Panc1 (cell line): Measurements from ENCODE around the gene MYH7. TPM values are rescaled to one million over a fixed set of nuclear protein-coding genes. Genes with fewer than 3 reads are reported as not detected.

ENCODE experiments used
- ATAC-seq: fragments of 200-7000 bp; cut with Tn5 transposase; 2 replicates; pipeline ENCODE4 v1.9.1; 2020; ENCODE audit warnings: mild to moderate bottlenecking, moderate library complexity
- BruUV-seq: library from RNA; stranded (reverse); fragments of 400-500 nt; replicated peaks from 2 replicates; lab custom pipeline; 2021; lab: Mats Ljungman, UMichigan
- CTCF ChIA-PET: fragments of 300-600 bp; sonication (Branson Sonifier 250); formaldehyde crosslinking; loops from one replicate; lab custom pipeline; 2022; ENCODE audit warnings: antibody characterized with exemption; lab: Charles Lee
- POLR2A ChIA-PET: fragments of 300-600 bp; sonication (Branson Sonifier 250); formaldehyde crosslinking; loops from one replicate; lab custom pipeline; 2022; ENCODE audit warnings: antibody characterized with exemption; lab: Charles Lee
- DNase-seq: peaks from one replicate; pipeline ENCODE4 v3.0.0-alpha.2; 2010; ENCODE audit warnings: low read depth, low spot score
- H3K27ac ChIP-seq: 2 replicates; pipeline ENCODE4 v1.5.1; 2011; ENCODE audit warnings: mild to moderate bottlenecking, low read length, inconsistent platforms
- H3K27me3 ChIP-seq: fragments of 200-500 bp; sonication (Bioruptor generic); 2 replicates; pipeline ENCODE4 v1.6.0; 2014; ENCODE audit warnings: low read length, inconsistent platforms; ENCODE audit not compliant: control insufficient read depth, insufficient read depth
- H3K36me3 ChIP-seq: fragments of 200-500 bp; sonication (Bioruptor generic); 2 replicates; pipeline ENCODE4 v1.5.1; 2014; ENCODE audit warnings: inconsistent platforms, mild to moderate bottlenecking, low read length, moderate library complexity; ENCODE audit not compliant: control insufficient read depth, insufficient read depth
- H3K4me1 ChIP-seq: 2 replicates; pipeline ENCODE4 v1.5.1; 2011; ENCODE audit warnings: inconsistent platforms, mild to moderate bottlenecking, low read length, moderate library complexity; ENCODE audit not compliant: control insufficient read depth, insufficient read depth
- H3K4me3 ChIP-seq, 2 experiments: 2 replicates each; pipeline ENCODE4 v1.5.1; 2011 to 2012; ENCODE audit warnings: low read depth in 2 of 2, low read length in 2 of 2, mild to moderate bottlenecking in 2 of 2, inconsistent platforms in 1 of 2, moderate library complexity in 1 of 2
- H3K9me3 ChIP-seq: fragments of 200-500 bp; sonication (Bioruptor generic); 2 replicates; pipeline ENCODE4 v1.5.1; 2014; ENCODE audit warnings: low read depth, mild to moderate bottlenecking, inconsistent platforms, low read length, moderate library complexity; ENCODE audit not compliant: control insufficient read depth, insufficient read depth
- CTCF ChIP-seq: fragments of 450-650 bp; IDR thresholded peaks from 2 replicates; pipeline ENCODE4 v1.5.1; 2017; ENCODE audit warnings: mild to moderate bottlenecking
- POLR2AphosphoS5 ChIP-seq: IDR thresholded peaks from 2 replicates; pipeline ENCODE4 v1.6.1; 2012; ENCODE audit warnings: mild to moderate bottlenecking, low read depth, low read length, moderate library complexity
- REST ChIP-seq, 2 experiments: IDR thresholded peaks; 2 replicates each; pipeline ENCODE4 v1.6.1; 2011 to 2012; ENCODE audit warnings: low read depth in 2 of 2, control low read depth in 1 of 2, low read length in 1 of 2, mild to moderate bottlenecking in 1 of 2, moderate library complexity in 1 of 2; ENCODE audit not compliant: insufficient read depth in 1 of 2
- SIN3A ChIP-seq: IDR thresholded peaks from 2 replicates; pipeline ENCODE4 v1.6.1; 2012; ENCODE audit warnings: low read depth, mild to moderate bottlenecking, low read length, moderate library complexity, borderline replicate concordance; ENCODE audit not compliant: insufficient read depth
- TCF7L2 ChIP-seq: IDR thresholded peaks from 2 replicates; pipeline ENCODE4 v1.6.1; 2011; ENCODE audit warnings: mild to moderate bottlenecking, low read depth, low read length, inconsistent platforms
- in situ Hi-C: cut with HindIII; loops from 2 replicates; pipeline ENCODE4 v1.10.0; 2016; ENCODE audit warnings: low sequenced_read_pairs, low pct_unique_long_range_greater_than_20kb
- intact Hi-C: fragments of 100-400 bp; cut with micrococcal nuclease; formaldehyde crosslinking; loops from one replicate; pipeline ENCODE4 v1.10.0; 2022; ENCODE audit not compliant: unreplicated experiment
- total RNA-seq: library from RNA; stranded (reverse); gene quantifications from one replicate; pipeline ENCODE4 v1.2.1, GENCODE V29; 2021; ENCODE audit not compliant: unreplicated experiment

The MYH7 gene
- total RNA-seq, 1 experiment from 2014 or later = not detected

- Histone ChIP-seq H3K36me3 (no peaks in the 10 kb centered on the region), H3K9me3 (no peaks in the 10 kb centered on the region), H3K27me3 (no peaks in the 10 kb centered on the region), H3K4me1 (no peaks in the 10 kb centered on the region), H3K27ac (no peak overlapping the region), H3K4me3 (no peak overlapping the region)
- ChIA-PET POLR2A (interaction anchor here (0.6 kb wide), 1 partner anchor 20 kb away, joined by 3 read pairs; no protein-coding TSS in a partner anchor), CTCF (no interaction called here)
- intact Hi-C loops (no loop called here), in situ Hi-C loops (no loop called here)
- DNase-seq (no peak), ATAC-seq (no peak)
- TF ChIP-seq TCF7L2 = no peak
- no peak for TF ChIP-seq SIN3A
- TF ChIP-seq REST (IDR thresholded peaks at IDR 0.05; ENCODE audit: insufficient read depth in 1 of 2, low read depth in 2 of 2, low read length in 1 of 2) = no peak
- no peak for TF ChIP-seq CTCF
- TF ChIP-seq POLR2AphosphoS5 = no peak
- no TSS peak for BruUV-seq
Measured at GRCh38 chr14:23411563-23412525, 23.6 kb downstream of the MYH7 start.

GRCh38 chr14:23409966-23410635, 25.4 kb downstream of the MYH7 start:
- BruUV-seq = no TSS peak
- H3K9me3 ChIP-seq = no peaks in the 10 kb centered on the region
- TF ChIP-seq TCF7L2 (no peak), CTCF (no peak), POLR2AphosphoS5 (no peak), SIN3A (no peak), REST (IDR thresholded peaks at IDR 0.05; ENCODE audit: insufficient read depth in 1 of 2, low read depth in 2 of 2, low read length in 1 of 2) (no peak)
- CTCF ChIA-PET = no interaction called here
- intact Hi-C loops (no loop called here), in situ Hi-C loops (no loop called here)
- DNase-seq = no peak
- H3K4me1 ChIP-seq = no peaks in the 10 kb centered on the region
- no peak overlapping the region for H3K4me3 ChIP-seq
- no peak for ATAC-seq
- H3K27ac ChIP-seq = no peak overlapping the region
- no peaks in the 10 kb centered on the region for H3K36me3 ChIP-seq
- POLR2A ChIA-PET = no interaction called here
- no peaks in the 10 kb centered on the region for H3K27me3 ChIP-seq
